Tibial artery (tissue), 4 donors: ENCODE results near the gene TMEM132D.

ENCODE experiments used
- DNase-seq, 2 donors: peaks; one replicate each; pipeline ENCODE4 v3.0.0-alpha.2; 2019
- H3K27ac ChIP-seq, 2 donors: fragments of 200-600 bp; sonication (generic) in 1 of 2; 1 replicate in 1 of 2; 2 replicates in 1 of 2; pipeline ENCODE4 v1.5.1; 2018 to 2019; ENCODE audit warnings: mild to moderate bottlenecking in 1 of 2
- H3K27me3 ChIP-seq, 2 donors: fragments of 200-600 bp; sonication (generic) in 1 of 2; one replicate each; pipeline versions ENCODE4 v1.5.1 to v1.6.0; 2016 to 2019
- H3K36me3 ChIP-seq, 3 donors: fragments of 200-600 bp; sonication (generic) in 2 of 3; one replicate each; pipeline ENCODE4 v1.5.1; 2016 to 2019; ENCODE audit warnings: mild to moderate bottlenecking in 2 of 3
- H3K4me1 ChIP-seq, 4 donors: fragments of 200-600 bp; sonication (generic) in 2 of 4; 1 replicate in 3 of 4; 2 replicates in 1 of 4; pipeline ENCODE4 v1.5.1; 2016 to 2019
- H3K4me3 ChIP-seq, 2 donors: fragments of 200-600 bp; sonication (generic) in 1 of 2; 1 replicate in 1 of 2; 2 replicates in 1 of 2; pipeline ENCODE4 v1.5.1; 2018 to 2019; ENCODE audit warnings: mild to moderate bottlenecking in 2 of 2
- H3K9me3 ChIP-seq, 3 donors: fragments of 200-600 bp; sonication (generic) in 1 of 3; one replicate each; pipeline ENCODE4 v1.5.1; 2016 to 2019
- intact Hi-C: fragments of 100-400 bp; cut with DNase I; formaldehyde crosslinking; loops from one replicate; pipeline ENCODE4 v1.15.0; 2023; ENCODE audit warnings: low total_unique reads
- TF ChIP-seq, protein P1 (sequence below), 2 experiments: fragments of 200-600 bp in 1 of 2; fragments of 450-650 bp in 1 of 2; IDR thresholded peaks; one replicate each; pipeline ENCODE4 v1.5.1; 2017 to 2019; ENCODE audit warnings: antibody characterized with exemption in 2 of 2, mild to moderate bottlenecking in 1 of 2, moderate library complexity in 1 of 2

Gene TMEM132D

DNA sequence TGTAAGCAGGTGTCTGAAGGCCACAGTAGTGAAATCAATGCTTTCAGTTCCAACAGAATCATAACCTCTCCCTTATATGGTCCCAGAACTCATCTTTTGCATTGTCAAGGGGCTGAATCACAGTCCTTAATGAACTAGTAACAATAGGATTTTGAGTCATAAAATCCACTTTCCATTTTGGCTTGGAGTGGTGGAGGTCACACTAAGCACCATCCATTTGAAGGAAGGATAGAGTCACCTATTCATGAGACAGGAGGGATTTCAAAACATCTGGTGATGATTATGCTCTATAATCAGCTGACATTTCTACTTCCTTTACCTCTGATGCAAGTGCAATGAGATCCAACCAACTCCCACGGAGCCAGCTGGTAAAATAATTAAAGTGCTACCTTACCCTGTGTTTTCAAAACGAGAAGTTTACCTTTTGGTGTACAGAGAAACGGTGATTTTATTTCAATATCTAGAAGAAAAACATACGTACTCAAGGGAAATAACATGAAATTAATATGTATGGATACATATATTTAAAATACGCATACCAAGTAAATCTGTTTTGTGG is 59.1 kb downstream of the TMEM132D start:
- no peaks in the 10 kb centered on the region for H3K9me3 ChIP-seq
- no peaks in the 10 kb centered on the region for H3K36me3 ChIP-seq
- intact Hi-C loops: no loop called here
- TF ChIP-seq, protein P1, sequence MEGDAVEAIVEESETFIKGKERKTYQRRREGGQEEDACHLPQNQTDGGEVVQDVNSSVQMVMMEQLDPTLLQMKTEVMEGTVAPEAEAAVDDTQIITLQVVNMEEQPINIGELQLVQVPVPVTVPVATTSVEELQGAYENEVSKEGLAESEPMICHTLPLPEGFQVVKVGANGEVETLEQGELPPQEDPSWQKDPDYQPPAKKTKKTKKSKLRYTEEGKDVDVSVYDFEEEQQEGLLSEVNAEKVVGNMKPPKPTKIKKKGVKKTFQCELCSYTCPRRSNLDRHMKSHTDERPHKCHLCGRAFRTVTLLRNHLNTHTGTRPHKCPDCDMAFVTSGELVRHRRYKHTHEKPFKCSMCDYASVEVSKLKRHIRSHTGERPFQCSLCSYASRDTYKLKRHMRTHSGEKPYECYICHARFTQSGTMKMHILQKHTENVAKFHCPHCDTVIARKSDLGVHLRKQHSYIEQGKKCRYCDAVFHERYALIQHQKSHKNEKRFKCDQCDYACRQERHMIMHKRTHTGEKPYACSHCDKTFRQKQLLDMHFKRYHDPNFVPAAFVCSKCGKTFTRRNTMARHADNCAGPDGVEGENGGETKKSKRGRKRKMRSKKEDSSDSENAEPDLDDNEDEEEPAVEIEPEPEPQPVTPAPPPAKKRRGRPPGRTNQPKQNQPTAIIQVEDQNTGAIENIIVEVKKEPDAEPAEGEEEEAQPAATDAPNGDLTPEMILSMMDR (IDR thresholded peaks at IDR 0.05): no peak
- no peaks in the 10 kb centered on the region for H3K4me1 ChIP-seq
- no peak overlapping the region for H3K4me3 ChIP-seq
- no peaks in the 10 kb centered on the region for H3K27me3 ChIP-seq
- DNase-seq: no peak
- H3K27ac ChIP-seq: no peak overlapping the region

GRCh38 chr12:129841251-129841650 is 62.6 kb downstream of the TMEM132D start:
- no peak for DNase-seq
- TF ChIP-seq, protein P1 (IDR thresholded peaks at IDR 0.05): no peak
- Histone ChIP-seq H3K27me3 (no peaks in the 10 kb centered on the region), H3K4me3 (no peak overlapping the region), H3K4me1 (no peaks in the 10 kb centered on the region), H3K36me3 (no peaks in the 10 kb centered on the region), H3K9me3 (no peaks in the 10 kb centered on the region), H3K27ac (no peak overlapping the region)
- intact Hi-C loops: no loop called here

DNA sequence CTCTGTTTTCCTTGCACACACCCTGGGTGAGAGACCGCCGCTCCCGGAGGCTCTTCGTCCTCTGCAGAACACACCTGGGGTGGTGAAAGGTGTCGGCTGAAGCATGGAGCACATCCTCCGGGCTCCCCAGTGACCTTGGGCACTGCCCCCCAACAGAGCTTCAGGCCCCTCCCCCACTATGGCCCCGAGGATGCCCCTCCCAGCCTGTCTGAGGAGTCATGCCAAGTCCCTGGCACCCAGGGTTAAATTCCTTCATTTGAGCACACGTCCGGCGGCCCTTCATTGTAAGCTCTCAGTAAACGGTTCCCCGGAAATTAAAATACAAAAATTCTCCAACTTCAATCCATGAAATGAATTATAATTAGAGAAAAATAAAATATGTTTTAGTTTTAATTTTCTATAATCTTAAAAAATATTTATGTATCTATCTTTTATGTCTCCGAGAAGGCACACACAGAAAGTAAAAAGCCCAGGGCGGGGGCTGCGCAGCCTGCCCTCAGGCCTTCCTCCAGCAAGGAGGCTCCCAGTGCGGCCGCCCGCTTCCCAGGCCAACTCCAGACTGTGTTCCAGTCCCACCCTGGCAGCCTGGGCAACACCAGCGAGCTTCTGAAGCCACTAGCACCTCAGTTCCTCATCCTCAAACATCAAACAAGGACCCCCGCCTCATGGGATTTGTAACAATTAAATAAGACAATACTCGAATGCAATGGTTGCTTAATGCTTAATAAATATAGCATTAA is 63.5 kb downstream of the TMEM132D start:
- Histone ChIP-seq H3K4me1 (no peaks in the 10 kb centered on the region), H3K27ac (no peak overlapping the region), H3K27me3 (no peaks in the 10 kb centered on the region), H3K9me3 (no peaks in the 10 kb centered on the region), H3K36me3 (no peaks in the 10 kb centered on the region), H3K4me3 (no peak overlapping the region)
- no peak for DNase-seq
- intact Hi-C loops: no loop called here
- TF ChIP-seq, protein P1 (IDR thresholded peaks at IDR 0.05): no peak

DNA sequence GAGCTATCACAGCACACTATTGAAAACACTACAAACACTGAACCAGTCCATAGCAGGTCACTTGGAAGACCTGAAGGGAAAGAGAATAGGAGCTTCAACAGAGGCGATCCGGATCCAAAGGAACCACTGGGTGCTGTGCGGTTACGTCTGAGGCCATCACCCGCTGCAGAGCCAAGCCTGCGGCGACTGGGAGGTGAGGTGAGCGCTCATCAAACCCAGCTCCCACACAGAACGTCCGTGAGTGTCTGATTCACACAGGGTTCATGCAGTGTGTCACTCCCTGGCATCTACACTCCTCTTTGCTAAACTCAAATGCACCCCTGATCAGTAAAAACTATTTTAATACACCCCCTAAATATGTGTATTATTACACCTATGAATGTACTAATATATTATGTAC is 64.1 kb downstream of the TMEM132D start:
- TF ChIP-seq, protein P1 (IDR thresholded peaks at IDR 0.05): no peak
- intact Hi-C loops: no loop called here
- DNase-seq: no peak
- Histone ChIP-seq H3K27ac (no peak overlapping the region), H3K36me3 (no peaks in the 10 kb centered on the region), H3K4me1 (no peaks in the 10 kb centered on the region), H3K4me3 (no peak overlapping the region), H3K27me3 (no peaks in the 10 kb centered on the region), H3K9me3 (no peaks in the 10 kb centered on the region)

DNA sequence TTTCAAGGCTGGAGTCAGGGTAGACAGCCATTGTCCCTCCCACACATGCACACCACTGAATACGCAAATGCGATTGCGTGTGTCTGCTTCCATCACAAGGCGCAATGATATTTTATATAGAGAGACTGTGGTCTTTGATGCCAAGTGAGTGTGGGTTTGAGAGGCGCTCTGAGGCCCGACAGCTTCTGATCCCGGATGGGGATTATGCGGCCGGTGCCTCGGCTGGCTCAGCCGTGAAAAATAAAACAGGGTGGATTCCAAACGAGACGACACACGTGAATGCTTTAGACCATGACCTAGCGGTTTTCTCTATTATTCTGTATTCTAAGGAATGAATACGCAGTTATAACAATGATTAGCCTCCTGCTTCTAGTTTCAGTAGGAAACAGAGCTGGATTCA is 72.5 kb downstream of the TMEM132D start:
- H3K36me3 ChIP-seq: no peaks in the 10 kb centered on the region
- H3K9me3 ChIP-seq: no peaks in the 10 kb centered on the region
- DNase-seq: no peak
- no peaks in the 10 kb centered on the region for H3K4me1 ChIP-seq
- H3K27ac ChIP-seq: no peak overlapping the region
- H3K4me3 ChIP-seq: no peak overlapping the region
- no peaks in the 10 kb centered on the region for H3K27me3 ChIP-seq
- TF ChIP-seq, protein P1 (IDR thresholded peaks at IDR 0.05): no peak
- intact Hi-C loops: no loop called here
